ENCODE results near the gene ZNF333.
"Not testable (repeated sequence)": the region's sequence is repeated elsewhere in the genome, so short reads cannot be mapped to it uniquely, and the experiment has no call there.

Gene ZNF333

GRCh38 chr19:14770136-14770535 lies 80.3 kb downstream of the ZNF333 start:
- DNase-seq: no peak

GRCh38 chr19:14770944-14771839 lies 81.3 kb downstream of the ZNF333 start:
- DNase-seq: peak; percentile 67

- DNase-seq: no peak
These were observed 82.6 kb downstream of the ZNF333 start for GRCh38 chr19:14772467-14772866.

GRCh38 chr19:14772995-14773394 lies 83.1 kb downstream of the ZNF333 start:
- DNase-seq: no peak

GRCh38 chr19:14773722-14774121 lies 83.9 kb downstream of the ZNF333 start:
- DNase-seq: not testable (repeated sequence)

GRCh38 chr19:14774373-14774772 lies 84.5 kb downstream of the ZNF333 start:
- no peak for DNase-seq

GRCh38 chr19:14775326-14775725 lies 85.5 kb downstream of the ZNF333 start:
- DNase-seq: not testable (repeated sequence)

GRCh38 chr19:14775869-14776586 lies 86.2 kb downstream of the ZNF333 start:
- no peak for DNase-seq

GRCh38 chr19:14777645-14778044 lies 87.8 kb downstream of the ZNF333 start:
- DNase-seq: not testable (repeated sequence)

- DNase-seq: not testable (repeated sequence)
These were observed 88.4 kb downstream of the ZNF333 start, which contains the start of gene ADGRE2 for GRCh38 chr19:14778110-14778845. Gene ADGRE2 (minus strand): TSS chr19:14778560. CDS start chr19:14776756, 1,804 bp downstream.

- DNase-seq: no peak
These were observed 89.3 kb downstream of the ZNF333 start for GRCh38 chr19:14779151-14779550.

- DNase-seq: not testable (repeated sequence)
These were observed 90.9 kb downstream of the ZNF333 start for GRCh38 chr19:14780622-14781225.

GRCh38 chr19:14781713-14782536 lies 92.1 kb downstream of the ZNF333 start:
- not testable (repeated sequence) for DNase-seq

GRCh38 chr19:14782626-14783409 lies 93.0 kb downstream of the ZNF333 start:
- DNase-seq: no peak

Measured in NCI-H2171 treated with DMSO at 0.1 percent for 48 hours (cell line).